Hypothalamus (tissue), 51 donors: Measurements from ENCODE around the gene CAP2.
"Not testable (repeated sequence)": the region's sequence is repeated elsewhere in the genome, so short reads cannot be mapped to it uniquely, and the experiment has no call there.

Experiments used
- DNase-seq, 51 donors: peaks; one replicate each; lab custom pipeline; 2025; lab: John Stamatoyannopoulos, UW

The CAP2 gene

DNA sequence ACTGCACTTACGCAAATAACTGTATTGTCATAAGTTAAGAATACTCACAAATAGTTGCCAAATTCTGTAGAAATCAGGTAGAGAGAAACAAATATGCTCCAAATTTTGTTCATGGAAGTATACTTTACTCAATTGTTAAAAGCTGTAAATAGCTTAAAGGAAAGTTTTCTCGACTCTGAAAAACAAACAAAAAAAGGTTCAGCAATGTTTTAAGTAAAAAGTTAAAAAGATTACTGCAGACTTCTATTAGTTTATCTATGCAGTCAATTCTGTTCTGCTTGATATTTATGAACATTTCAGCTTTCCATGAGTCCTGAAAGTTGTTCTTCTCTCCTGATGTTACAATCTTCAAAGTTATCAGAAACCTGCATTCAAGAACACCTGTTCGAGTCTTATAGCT lies 169.2 kb downstream of the CAP2 start:
- no peak for DNase-seq

DNA sequence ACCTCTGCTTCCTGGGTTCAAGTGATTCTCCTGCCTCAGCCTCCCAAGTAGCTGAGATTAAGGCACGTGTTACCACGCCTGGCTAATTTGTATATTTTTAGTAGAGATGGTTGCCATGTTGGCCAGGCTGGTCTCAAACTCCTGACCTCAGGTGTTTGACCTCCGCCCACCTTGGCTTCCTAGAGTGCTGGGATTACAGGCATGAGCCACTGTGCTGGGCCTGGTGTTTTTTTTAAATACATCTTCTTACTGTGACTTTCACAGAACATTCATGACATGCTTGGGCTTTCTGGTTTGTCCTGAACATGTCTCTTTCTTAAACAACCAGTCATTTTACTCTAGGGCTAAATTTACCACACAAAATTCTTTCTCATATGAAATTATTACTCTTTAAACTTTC lies 172.0 kb downstream of the CAP2 start:
- DNase-seq: no peak

DNA sequence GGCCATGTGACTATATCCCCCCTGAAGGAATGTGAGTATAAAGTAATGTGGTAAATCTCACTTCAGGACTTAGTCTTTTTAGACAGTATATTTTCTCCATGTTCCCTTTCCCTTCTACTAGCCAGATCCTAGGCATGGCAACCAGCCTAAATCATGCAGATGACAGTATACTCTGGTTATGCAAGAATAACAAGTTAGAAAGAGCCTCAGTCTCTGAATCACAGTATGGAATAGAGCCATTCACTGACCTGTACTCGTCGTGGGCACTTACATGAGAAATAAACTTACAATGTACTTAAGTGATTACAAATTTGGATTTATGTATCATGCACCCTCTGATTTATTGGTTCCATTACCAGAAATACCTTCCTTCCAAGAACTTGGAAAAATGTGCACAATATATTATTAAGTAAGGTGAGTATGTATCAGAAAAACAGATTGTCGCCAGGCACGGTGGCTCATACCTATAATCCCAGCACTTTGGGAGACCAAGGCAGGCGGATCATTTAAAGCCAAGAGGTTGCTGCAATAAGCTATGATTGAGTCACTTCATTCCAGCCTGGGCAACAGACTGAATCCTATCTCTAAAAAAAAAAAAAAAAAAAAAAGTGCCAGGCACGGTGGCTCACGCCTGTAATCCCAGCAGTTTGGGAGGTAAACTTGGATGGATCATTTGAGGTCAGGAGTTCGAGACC lies 181.6 kb downstream of the CAP2 start:
- DNase-seq: no peak

DNA sequence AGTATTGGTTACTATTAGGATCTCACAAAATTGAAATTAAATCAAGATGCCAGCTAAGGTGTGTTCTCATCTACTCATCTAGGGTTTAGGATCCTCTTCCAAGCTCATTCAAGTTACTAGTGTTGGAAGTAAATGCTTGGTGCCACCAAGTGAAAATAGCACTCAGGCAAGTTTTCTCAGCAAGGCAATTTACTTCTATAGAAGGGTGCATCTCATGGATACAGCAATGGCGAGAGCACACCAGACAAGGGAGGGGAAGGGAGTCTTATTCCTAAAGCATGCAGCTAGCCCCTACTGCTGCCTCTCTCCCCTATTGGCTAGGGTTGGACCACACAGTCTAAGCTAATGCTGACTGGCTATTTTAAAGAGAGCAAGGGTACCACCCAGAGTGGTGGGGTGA lies 183.7 kb downstream of the CAP2 start:
- no peak for DNase-seq

DNA sequence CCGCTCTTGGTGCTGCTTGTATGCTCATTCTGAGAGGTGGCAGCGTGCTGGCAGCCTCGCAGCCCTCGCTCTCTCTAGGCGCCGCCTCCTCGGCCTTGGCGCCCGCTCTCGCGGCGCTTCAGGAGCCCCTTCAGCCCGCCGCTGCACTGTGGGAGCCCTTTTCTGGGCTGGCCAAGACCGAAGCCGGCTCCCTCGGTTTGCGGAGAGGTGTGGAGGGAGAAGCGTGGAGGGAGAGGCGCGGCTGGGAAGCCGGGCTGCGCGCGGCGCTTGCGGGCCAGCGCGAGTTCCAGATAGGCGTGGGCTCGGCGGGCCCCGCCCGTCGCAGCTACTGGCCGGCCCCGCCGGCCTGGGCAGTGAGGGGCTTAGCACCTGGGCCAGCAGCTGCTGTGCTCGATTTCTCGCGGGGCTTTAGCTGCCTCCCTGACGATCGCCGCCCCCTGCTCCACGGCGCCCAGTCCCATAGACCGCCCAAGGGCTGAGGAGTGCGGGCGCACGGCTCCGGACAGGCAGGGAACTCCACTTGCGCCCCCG lies 187.2 kb downstream of the CAP2 start:
- DNase-seq: peak in 21 of 51 donors; percentile 3 to 53 (median 20)

DNA sequence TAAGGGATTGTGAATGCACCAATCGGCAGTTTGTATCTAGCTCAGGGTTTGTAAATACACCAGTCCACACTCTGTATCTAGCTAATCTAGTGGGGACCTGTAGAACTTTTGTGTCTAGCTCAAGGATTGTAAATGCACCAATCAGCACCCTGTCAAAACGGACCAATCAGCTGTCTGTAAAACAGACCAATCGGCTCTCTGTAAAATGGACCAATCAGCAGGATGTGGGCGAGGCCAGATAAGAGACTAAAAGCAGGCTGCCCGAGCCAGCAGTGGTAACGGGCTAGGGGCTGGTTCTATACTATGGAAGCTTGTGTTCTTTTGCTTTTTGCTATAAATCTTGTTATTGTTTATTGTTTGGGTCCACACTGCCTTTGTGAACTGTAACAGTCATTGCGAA lies 187.9 kb downstream of the CAP2 start:
- DNase-seq: not testable (repeated sequence)

DNA sequence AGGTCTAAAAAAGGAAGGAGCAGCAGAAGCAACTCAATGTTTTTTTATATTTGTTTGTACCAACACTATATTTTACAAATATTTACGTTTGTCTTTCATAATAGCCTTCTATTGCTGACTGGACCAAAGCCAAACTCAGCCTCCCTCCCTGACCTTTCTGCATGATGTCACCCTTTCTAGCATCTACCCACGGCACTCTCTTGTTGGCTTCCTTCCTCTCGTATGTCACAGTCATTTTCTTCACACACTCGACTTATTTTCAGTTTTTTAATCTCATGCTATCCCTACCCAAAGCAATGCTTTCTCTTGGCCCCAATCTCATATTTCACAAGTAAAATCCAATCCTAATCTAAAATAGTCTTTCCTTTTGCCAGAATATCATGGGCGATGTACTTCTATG lies 190.4 kb downstream of the CAP2 start:
- no peak for DNase-seq

DNA sequence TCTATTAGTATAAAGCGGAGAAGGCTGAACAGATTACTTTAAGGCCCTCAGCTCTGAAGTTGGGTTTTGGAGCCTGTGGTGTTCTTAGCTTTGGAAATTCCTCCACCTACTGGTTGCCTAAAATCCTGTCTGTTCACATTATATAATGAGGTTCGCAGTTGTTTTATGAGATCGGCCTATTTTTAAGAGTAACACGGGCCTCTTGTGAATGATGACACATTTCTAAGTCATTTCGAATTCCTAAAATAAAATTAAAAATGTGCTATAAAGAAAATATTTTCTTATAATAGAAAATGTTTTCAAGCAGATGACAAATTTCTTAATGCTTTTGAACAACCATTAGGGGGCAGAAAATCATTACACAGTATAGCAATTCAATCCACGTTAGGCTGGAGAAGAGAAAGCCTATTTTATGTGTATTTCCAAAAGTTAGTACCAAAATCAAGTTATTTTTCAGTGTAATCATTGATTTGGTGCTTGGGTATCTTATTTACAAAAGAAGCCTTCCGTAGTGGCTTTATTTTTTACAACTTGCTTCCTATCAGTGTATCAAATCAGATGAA lies 190.9 kb downstream of the CAP2 start:
- peak in 18 of 51 donors; percentile 2 to 86 (median 12) for DNase-seq

DNA sequence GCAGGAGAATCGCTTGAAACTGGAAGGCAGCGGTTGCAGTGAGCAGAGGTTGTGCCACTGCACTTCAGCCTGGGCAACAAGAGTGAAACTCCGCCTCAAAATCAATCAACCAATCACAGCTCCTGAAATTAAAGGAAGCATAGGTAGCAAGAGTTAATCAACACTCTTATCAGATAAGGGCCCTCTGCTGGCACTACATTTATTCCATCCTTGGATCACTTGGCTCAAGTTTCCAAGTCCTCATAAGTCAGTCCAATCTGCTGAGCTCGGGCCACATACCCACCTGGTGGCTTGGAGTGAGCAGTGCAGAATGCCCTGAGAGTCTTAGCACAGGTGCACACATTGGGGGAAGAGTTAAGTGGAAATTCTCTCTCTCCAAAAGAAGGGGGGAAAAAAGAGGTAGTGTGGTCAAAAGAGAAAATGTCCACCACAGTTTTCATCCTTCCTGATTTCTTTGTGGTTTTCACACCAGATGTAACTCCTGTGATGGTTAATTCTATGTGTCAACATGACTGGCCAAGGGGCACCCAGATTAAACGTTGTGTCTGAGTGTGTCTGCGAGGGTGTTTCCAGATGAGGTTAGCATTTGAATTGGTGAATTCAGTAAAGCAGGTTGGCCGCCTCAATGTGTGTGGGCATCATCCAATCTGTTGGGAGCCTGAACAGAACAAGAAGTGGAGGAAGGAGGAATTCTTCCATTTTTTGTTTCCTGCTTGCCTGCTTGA lies 192.5 kb downstream of the CAP2 start:
- DNase-seq: no peak

DNA sequence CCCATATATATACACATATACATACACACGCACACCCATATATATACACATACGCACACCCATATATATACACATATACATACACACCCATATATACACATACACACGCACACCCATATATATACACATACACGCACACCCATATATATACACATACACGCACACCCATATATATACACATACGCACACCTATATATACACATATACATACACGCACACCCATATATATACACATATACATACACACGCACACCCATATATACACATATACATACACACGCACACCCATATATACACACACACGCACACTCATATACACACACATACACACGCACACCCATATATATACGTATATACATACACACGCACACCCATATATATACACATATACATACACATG lies 193.2 kb downstream of the CAP2 start:
- DNase-seq: not testable (repeated sequence)

DNA sequence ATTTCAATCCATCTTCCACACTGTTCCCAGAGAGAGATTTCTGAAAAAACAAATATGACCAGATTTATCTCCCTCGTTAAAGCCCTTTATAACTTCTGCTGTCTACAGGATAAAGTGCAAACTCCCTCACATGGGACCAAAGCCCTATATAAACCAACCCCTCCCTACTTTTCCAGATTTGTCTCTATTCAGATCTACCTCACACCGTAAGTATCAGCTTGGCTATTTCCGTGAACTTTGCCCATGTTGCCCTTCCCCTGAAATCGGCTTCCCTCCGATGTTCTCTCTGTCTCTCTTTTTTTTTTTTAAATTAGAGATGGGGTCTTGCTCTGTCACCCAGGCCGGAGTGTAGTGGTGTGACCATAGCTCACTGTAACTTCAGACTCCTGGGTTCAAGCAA lies 194.6 kb downstream of the CAP2 start:
- DNase-seq: no peak

DNA sequence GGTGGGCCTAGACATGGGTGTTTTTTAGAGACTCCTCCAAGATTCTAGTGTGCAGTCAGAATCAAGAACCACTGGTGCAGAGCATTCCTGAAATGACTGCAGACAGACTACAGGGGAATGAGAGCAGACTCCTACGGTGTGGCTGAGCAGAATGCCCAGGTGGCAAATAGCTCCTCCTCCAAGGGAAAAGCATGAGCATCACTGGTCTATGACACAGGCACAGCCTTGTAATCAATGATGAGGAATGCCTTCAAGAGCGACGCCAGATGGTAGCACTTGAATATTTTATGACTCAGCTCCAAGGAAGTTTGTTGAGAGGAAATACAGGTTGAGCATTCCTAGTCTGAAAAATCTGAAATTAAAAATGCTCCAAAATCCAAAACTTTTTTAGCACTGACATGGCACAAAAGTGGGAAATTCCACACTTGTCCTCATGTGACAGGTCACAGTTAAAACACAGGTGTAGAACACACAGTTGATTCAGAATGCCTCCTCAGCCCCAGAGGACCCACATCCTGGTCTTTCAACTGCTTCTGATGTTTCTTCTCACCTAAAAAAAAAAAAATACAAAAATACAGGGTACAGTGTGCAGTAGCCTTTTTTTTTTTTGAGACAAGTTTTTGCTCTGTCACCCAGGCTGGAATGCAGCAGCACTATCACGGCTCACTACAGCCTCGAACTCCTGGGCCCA lies 196.2 kb downstream of the CAP2 start:
- DNase-seq: no peak

DNA sequence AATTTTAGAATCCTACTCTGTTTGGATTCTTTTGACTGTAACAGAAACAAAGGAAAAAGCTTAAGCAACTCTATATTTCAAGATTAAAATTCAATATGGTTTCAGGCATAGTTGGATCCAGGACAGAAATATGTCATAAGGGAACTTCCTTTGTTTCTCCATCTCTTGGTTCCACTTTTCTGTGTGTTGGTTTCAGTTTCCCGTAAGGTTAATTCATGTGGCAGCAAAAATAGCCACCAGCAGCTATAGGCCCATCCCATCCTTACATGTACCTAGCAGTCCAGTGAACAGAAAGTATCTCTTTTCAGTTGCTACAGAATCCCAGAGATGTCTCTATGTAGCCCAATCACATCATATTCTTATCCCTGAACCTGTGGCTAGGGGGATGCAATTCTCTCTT lies 197.9 kb downstream of the CAP2 start:
- no peak for DNase-seq

DNA sequence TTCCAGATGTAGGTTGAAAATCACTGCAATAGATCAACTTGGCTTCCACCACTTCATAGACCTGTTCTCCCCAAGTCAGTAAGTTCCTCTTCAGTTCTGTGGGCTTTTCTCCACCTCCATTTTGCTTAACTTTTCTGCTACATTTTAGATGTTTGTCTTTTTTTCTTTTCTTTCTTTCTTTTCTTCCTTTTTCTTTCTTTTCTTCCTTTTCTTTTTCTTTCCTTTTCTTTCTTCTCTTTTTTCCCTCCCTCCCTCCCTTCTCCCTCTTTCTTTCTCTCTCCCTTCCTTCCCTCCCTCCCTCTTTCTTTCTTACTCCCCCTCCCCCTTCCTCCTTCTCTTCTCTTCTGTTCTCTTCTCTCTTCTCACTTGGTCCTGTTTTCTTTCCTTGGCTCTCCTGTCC lies 199.9 kb downstream of the CAP2 start:
- no peak for DNase-seq

DNA sequence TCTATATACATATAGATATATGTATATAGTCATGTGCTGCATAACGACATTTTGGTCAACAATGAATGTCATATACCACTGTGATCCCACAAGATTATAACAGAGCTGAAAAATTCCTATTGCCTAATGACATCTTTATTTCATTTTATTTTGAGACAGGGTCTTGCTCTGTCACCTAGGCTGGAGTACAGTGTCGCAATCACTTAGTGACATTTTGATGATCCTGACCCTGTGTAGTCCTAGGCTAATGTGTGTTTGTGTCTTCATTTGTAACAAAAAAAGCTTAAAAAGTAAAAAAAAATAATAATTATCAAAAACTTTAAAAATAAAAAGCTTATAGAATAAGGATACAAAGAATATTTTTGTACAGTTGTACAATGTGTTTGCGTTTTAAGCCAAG lies 202.7 kb downstream of the CAP2 start:
- no peak for DNase-seq

DNA sequence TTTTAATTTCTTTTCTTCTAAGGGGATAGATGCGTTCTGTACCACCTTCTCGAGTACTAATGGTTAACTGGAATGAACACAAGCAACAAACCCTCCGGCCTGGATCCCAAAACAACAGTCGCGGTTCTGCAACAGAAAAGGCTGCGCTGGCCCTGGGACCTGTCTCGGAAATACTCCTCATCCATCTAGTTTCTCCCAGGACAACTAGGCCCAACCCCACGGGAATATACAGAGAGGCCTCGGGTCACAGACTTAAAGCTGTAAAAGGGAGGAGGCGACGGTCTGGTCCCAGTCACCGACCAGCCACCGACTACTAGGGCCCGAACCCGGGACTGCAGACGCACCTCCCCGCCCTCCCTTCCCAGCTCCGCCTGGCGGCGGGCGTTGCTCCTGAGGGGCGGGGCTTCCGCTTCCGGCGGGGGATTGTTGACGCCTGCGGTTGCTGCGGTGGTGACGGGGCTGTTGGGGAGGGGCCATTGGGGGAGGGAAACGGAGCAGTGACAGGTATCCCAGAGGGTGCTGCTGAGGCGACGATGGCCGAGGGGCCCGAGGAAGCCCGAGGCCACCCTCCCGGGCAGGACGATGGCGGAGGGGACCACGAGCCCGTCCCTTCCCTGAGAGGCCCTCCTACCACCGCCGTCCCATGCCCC lies 206.6 kb downstream of the CAP2 start, which contains the start of gene FAM8A1:
Gene FAM8A1 (plus strand): TSS at position 426 of the 650 bp plus-strand sequence. CDS start 108 bp downstream, at position 534.
- peak; percentile 61 to 98 (median 93) for DNase-seq

DNA sequence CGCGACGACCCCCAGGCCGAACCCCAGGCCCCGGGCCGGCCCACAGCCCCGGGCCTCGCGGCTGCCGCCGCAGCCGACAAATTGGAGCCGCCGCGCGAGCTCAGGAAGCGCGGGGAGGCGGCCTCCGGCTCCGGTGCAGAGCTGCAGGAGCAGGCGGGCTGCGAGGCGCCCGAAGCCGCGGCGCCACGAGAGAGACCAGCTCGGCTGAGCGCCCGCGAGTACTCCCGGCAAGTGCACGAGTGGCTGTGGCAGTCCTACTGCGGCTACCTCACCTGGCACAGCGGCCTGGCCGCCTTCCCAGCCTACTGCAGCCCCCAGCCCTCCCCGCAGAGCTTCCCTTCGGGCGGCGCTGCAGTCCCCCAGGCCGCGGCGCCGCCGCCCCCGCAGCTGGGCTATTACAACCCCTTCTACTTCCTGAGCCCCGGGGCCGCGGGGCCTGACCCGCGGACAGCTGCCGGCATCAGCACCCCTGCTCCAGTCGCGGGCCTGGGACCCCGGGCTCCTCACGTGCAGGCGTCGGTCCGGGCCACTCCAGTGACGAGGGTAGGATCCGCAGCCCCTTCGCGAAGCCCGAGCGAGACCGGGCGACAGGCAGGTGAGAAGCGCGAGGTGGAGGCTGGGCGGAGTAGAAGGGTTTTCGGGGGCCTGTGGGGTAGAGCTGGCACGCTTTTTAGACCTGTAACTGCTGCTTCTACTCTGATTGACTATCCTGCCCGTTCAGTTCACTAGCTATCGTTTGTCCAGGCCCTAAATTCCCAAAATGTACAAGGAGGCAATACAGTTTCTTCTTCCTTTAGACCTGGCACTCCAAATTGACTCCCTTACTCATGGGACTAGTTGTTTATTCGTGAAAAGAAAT lies 207.4 kb downstream of the CAP2 start:
- peak in 39 of 51 donors; percentile 12 to 75 (median 47) for DNase-seq

DNA sequence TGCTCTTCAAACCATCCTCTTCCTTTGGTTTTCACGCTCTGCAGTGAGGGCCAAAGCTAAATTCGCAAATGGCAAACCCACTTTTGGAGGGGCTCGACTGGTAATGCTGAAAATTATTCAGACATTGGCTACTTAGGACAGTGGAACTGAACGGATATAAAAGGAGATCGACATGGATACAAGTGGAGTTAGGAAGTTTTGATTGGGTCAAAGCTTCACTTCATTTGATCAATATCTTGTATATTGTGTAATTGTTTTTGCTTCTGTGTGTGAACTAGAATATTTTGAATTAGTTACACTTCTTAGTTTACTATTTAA lies 207.9 kb downstream of the CAP2 start:
- DNase-seq: no peak

DNA sequence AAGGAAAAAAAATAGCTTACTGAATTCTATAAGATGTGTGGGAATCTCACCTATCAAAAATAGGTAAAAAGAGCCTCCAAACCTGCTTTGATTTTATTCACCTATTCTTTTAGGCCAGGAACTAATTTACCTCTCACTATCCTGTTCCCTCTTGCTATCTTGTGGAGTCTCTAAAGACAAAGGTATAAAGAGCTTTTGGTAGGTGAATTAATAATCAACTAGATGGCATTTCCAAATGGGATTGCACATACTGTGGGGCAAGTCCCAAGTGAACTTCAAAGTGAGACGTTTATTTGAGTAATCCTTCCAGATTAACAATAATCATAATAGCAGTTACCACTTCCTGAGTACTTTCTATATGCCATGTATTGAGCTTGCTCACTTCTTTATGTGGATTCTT lies 209.5 kb downstream of the CAP2 start:
- no peak for DNase-seq

DNA sequence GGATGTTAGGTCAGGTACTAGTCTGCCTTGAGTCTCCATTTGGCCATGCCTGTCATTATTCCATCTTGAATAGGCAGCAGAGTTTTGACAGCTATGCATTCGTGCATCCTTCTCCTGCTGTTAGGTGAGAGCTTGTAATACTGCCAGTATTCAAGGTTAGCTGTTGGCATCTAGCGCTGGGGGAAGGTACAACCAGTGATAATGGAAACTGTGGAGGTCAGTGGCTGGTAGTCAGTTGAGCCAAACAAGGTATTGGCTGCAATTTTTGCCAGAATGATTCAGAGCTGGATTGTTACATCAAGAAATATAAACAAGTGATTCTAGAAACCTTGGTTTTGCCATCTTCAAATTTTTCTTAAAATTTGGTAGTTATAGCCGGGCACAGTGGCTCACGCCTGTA lies 213.2 kb downstream of the CAP2 start:
- no peak for DNase-seq
